Measurements from ENCODE around the gene SPSB2. TPM values are rescaled to one million over a fixed set of nuclear protein-coding genes. Genes with fewer than 3 reads are reported as not detected.

The SPSB2 gene
- total and polyA plus RNA-seq, 9 of the 15 experiments (the other 6 are each of a cell fraction or from before 2014, with no cell fraction given): 0.10 to 10.6 (median 1.9) TPM

DNA sequence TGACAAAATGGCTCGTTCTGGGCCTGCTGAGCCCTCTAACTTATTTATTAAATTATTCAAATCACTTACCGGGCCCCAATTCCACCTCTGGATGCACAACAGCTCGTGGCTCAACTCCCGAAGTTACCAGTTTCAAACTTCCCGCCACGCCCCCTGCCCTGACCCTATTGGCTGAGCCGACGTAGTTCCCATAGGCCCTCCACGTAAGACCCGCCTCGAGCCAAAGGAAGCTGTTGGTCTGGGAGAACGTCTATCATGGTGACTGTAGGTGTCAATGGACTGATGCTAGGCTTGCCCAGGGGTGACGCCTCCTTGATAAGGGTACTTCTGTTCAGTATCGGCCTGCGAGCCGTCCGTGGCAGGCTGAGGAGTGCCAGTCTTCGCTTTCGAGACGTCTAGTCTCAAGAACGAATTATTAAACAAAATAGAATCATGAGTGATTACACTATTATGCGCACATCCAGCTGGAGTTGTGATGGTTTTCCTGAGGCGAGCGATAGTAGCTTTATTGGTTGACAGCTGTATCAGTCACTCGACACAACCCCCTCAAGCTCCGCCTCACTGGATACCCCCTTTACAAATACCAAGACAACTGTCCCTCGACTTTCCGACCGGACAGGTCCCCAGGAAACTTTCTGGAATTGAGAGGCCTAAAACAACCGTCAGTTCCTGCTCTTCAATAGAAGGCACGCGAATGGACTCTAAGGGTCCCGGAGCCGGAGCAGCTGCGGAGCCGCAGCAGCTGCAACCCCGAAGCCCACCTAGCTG is 21.8 kb downstream of the SPSB2 start, which contains the start of gene CDCA3 (continued):
- TF ChIP-seq, protein P1, sequence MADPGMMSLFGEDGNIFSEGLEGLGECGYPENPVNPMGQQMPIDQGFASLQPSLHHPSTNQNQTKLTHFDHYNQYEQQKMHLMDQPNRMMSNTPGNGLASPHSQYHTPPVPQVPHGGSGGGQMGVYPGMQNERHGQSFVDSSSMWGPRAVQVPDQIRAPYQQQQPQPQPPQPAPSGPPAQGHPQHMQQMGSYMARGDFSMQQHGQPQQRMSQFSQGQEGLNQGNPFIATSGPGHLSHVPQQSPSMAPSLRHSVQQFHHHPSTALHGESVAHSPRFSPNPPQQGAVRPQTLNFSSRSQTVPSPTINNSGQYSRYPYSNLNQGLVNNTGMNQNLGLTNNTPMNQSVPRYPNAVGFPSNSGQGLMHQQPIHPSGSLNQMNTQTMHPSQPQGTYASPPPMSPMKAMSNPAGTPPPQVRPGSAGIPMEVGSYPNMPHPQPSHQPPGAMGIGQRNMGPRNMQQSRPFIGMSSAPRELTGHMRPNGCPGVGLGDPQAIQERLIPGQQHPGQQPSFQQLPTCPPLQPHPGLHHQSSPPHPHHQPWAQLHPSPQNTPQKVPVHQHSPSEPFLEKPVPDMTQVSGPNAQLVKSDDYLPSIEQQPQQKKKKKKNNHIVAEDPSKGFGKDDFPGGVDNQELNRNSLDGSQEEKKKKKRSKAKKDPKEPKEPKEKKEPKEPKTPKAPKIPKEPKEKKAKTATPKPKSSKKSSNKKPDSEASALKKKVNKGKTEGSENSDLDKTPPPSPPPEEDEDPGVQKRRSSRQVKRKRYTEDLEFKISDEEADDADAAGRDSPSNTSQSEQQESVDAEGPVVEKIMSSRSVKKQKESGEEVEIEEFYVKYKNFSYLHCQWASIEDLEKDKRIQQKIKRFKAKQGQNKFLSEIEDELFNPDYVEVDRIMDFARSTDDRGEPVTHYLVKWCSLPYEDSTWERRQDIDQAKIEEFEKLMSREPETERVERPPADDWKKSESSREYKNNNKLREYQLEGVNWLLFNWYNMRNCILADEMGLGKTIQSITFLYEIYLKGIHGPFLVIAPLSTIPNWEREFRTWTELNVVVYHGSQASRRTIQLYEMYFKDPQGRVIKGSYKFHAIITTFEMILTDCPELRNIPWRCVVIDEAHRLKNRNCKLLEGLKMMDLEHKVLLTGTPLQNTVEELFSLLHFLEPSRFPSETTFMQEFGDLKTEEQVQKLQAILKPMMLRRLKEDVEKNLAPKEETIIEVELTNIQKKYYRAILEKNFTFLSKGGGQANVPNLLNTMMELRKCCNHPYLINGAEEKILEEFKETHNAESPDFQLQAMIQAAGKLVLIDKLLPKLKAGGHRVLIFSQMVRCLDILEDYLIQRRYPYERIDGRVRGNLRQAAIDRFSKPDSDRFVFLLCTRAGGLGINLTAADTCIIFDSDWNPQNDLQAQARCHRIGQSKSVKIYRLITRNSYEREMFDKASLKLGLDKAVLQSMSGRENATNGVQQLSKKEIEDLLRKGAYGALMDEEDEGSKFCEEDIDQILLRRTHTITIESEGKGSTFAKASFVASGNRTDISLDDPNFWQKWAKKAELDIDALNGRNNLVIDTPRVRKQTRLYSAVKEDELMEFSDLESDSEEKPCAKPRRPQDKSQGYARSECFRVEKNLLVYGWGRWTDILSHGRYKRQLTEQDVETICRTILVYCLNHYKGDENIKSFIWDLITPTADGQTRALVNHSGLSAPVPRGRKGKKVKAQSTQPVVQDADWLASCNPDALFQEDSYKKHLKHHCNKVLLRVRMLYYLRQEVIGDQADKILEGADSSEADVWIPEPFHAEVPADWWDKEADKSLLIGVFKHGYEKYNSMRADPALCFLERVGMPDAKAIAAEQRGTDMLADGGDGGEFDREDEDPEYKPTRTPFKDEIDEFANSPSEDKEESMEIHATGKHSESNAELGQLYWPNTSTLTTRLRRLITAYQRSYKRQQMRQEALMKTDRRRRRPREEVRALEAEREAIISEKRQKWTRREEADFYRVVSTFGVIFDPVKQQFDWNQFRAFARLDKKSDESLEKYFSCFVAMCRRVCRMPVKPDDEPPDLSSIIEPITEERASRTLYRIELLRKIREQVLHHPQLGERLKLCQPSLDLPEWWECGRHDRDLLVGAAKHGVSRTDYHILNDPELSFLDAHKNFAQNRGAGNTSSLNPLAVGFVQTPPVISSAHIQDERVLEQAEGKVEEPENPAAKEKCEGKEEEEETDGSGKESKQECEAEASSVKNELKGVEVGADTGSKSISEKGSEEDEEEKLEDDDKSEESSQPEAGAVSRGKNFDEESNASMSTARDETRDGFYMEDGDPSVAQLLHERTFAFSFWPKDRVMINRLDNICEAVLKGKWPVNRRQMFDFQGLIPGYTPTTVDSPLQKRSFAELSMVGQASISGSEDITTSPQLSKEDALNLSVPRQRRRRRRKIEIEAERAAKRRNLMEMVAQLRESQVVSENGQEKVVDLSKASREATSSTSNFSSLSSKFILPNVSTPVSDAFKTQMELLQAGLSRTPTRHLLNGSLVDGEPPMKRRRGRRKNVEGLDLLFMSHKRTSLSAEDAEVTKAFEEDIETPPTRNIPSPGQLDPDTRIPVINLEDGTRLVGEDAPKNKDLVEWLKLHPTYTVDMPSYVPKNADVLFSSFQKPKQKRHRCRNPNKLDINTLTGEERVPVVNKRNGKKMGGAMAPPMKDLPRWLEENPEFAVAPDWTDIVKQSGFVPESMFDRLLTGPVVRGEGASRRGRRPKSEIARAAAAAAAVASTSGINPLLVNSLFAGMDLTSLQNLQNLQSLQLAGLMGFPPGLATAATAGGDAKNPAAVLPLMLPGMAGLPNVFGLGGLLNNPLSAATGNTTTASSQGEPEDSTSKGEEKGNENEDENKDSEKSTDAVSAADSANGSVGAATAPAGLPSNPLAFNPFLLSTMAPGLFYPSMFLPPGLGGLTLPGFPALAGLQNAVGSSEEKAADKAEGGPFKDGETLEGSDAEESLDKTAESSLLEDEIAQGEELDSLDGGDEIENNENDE (IDR thresholded peaks at IDR 0.05; ENCODE audit: low read depth, low read length): no peak
- no peak for TF ChIP-seq ZNF41 (CRISPR knock-in tag; conservative IDR thresholded peaks at IDR 0.05)
- TF ChIP-seq NR4A1 (CRISPR knock-in tag; IDR thresholded peaks at IDR 0.05): no peak
- TF ChIP-seq NR4A1 (tag; IDR thresholded peaks at IDR 0.05): no peak
- TF ChIP-seq ZNF407 (IDR thresholded peaks at IDR 0.05; ENCODE audit: low read depth): no peak

Data from K562 (cell line).